ENCODE data around the gene MTA2.
A peak's percentile ranks its signal among the peaks of the same experiment; 100 is the strongest.

Gene MTA2

GRCh38 chr11:62644220-62644619 lies 42.6 kb upstream of the MTA2 start:
- Histone ChIP-seq H3K79me2 (ENCODE audit: insufficient read depth, low read length) (peaks cover 62% of the 10 kb centered on the region), H4K20me1 (ENCODE audit: insufficient read depth, low read length, poor library complexity, severe bottlenecking) (peaks cover 27% of the 10 kb centered on the region), H3K36me3 (ENCODE audit: insufficient read depth, low read length) (peaks cover 4% of the 10 kb centered on the region; the same call in 1 of the 2 replicates), H3K9ac (ENCODE audit: low read depth, low read length, poor library complexity, severe bottlenecking) (peak overlapping the region; percentile 94), H2AFZ (ENCODE audit: low read length) (no peak overlapping the region), H3K9me2 (replicated peaks; ENCODE audit: low read depth, low read length) (no peaks in the 10 kb centered on the region), H3K27me3 (ENCODE audit: insufficient read depth, low read length, poor library complexity, severe bottlenecking) (no peaks in the 10 kb centered on the region), H3K4me1 (ENCODE audit: insufficient read depth, low read length, poor library complexity, severe bottlenecking) (peaks cover 24% of the 10 kb centered on the region), H3F3A (ENCODE audit: low read depth) (no peaks in the 10 kb centered on the region), H3K4me2 (ENCODE audit: low read depth, low read length, poor library complexity, severe bottlenecking) (peak overlapping the region; percentile 63), H3K9me3 (ENCODE audit: insufficient read depth, low read depth, low read length) (no peaks in the 10 kb centered on the region), H3K4me3 (ENCODE audit: low read length, poor library complexity, severe bottlenecking) (peak overlapping the region; percentile 86)
- TF ChIP-seq CTCF (conservative IDR thresholded peaks at IDR 0.05; ENCODE audit: low read length) (no peak), EZH2phosphoT487 (IDR thresholded peaks at IDR 0.05; ENCODE audit: borderline replicate concordance) (no peak)

GRCh38 chr11:62632492-62632891 lies 30.8 kb upstream of the MTA2 start:
- Histone ChIP-seq H3K9ac (ENCODE audit: low read depth, low read length, poor library complexity, severe bottlenecking) (no peak overlapping the region), H3K9me2 (replicated peaks; ENCODE audit: low read depth, low read length) (no peaks in the 10 kb centered on the region), H3K36me3 (ENCODE audit: insufficient read depth, low read length) (peaks cover 71% of the 10 kb centered on the region; the same call in 1 of the 2 replicates), H3K4me2 (ENCODE audit: low read depth, low read length, poor library complexity, severe bottlenecking) (no peak overlapping the region), H3K4me3 (ENCODE audit: low read length, poor library complexity, severe bottlenecking) (no peak overlapping the region), H3K27me3 (ENCODE audit: insufficient read depth, low read length, poor library complexity, severe bottlenecking) (no peaks in the 10 kb centered on the region), H2AFZ (ENCODE audit: low read length) (no peak overlapping the region), H4K20me1 (ENCODE audit: insufficient read depth, low read length, poor library complexity, severe bottlenecking) (no peaks in the 10 kb centered on the region), H3K9me3 (ENCODE audit: insufficient read depth, low read depth, low read length) (no peaks in the 10 kb centered on the region), H3F3A (ENCODE audit: low read depth) (no peaks in the 10 kb centered on the region), H3K4me1 (ENCODE audit: insufficient read depth, low read length, poor library complexity, severe bottlenecking) (no peaks in the 10 kb centered on the region), H3K79me2 (ENCODE audit: insufficient read depth, low read length) (no peaks in the 10 kb centered on the region)
- TF ChIP-seq CTCF (conservative IDR thresholded peaks at IDR 0.05; ENCODE audit: low read length) (no peak), EZH2phosphoT487 (IDR thresholded peaks at IDR 0.05; ENCODE audit: borderline replicate concordance) (no peak)

GRCh38 chr11:62627713-62628112 lies 26.0 kb upstream of the MTA2 start:
- Histone ChIP-seq H3K36me3 (ENCODE audit: insufficient read depth, low read length) (peaks cover 67% of the 10 kb centered on the region; the same call in 1 of the 2 replicates), H3K4me1 (ENCODE audit: insufficient read depth, low read length, poor library complexity, severe bottlenecking) (no peaks in the 10 kb centered on the region), H2AFZ (ENCODE audit: low read length) (no peak overlapping the region), H3K4me3 (ENCODE audit: low read length, poor library complexity, severe bottlenecking) (no peak overlapping the region), H3F3A (ENCODE audit: low read depth) (peaks cover 8% of the 10 kb centered on the region), H3K9ac (ENCODE audit: low read depth, low read length, poor library complexity, severe bottlenecking) (no peak overlapping the region), H4K20me1 (ENCODE audit: insufficient read depth, low read length, poor library complexity, severe bottlenecking) (no peaks in the 10 kb centered on the region), H3K9me2 (replicated peaks; ENCODE audit: low read depth, low read length) (no peaks in the 10 kb centered on the region), H3K4me2 (ENCODE audit: low read depth, low read length, poor library complexity, severe bottlenecking) (no peak overlapping the region), H3K27me3 (ENCODE audit: insufficient read depth, low read length, poor library complexity, severe bottlenecking) (no peaks in the 10 kb centered on the region), H3K79me2 (ENCODE audit: insufficient read depth, low read length) (no peaks in the 10 kb centered on the region), H3K9me3 (ENCODE audit: insufficient read depth, low read depth, low read length) (no peaks in the 10 kb centered on the region)
- TF ChIP-seq EZH2phosphoT487 (IDR thresholded peaks at IDR 0.05; ENCODE audit: borderline replicate concordance) = no peak
- TF ChIP-seq CTCF (conservative IDR thresholded peaks at IDR 0.05; ENCODE audit: low read length) = peak; percentile 29; the same call in 1 of the 2 replicates

Measured in Loucy (cell line).